Neural progenitor cell (in vitro differentiated cells): ENCODE measurements around the gene NDRG2. TPM values are rescaled to one million over a fixed set of nuclear protein-coding genes. Genes with fewer than 3 reads are reported as not detected.

Experiments
- DNase-seq: peaks from one replicate; pipeline ENCODE4 v3.0.0-alpha.2; 2016; ENCODE audit warnings: low spot score
- H2AFZ ChIP-seq: fragments of 200-600 bp; sonication (generic); replicated peaks from 2 replicates; pipeline ENCODE4 v1.6.1; 2016; ENCODE audit warnings: antibody characterized with exemption
- H3F3A ChIP-seq: fragments of 200-600 bp; sonication (generic); 2 replicates; pipeline ENCODE4 v1.6.1; 2016; ENCODE audit warnings: antibody characterized with exemption, low read depth
- H3K27ac ChIP-seq: fragments of 200-600 bp; sonication (generic); 2 replicates; pipeline ENCODE4 v1.5.1; 2016; ENCODE audit warnings: mild to moderate bottlenecking
- H3K27me3 ChIP-seq: fragments of 200-600 bp; sonication (generic); 2 replicates; pipeline ENCODE4 v1.6.1; 2016; ENCODE audit warnings: mild to moderate bottlenecking, moderate library complexity
- H3K36me3 ChIP-seq: fragments of 200-600 bp; sonication (generic); 2 replicates; pipeline ENCODE4 v1.5.1; 2016
- H3K4me1 ChIP-seq: fragments of 200-600 bp; sonication (generic); 2 replicates; pipeline ENCODE4 v1.6.1; 2016; ENCODE audit warnings: mixed run types
- H3K4me2 ChIP-seq: fragments of 200-600 bp; sonication (generic); 2 replicates; pipeline ENCODE4 v1.6.1; 2016
- H3K4me3 ChIP-seq: fragments of 200-600 bp; sonication (generic); 2 replicates; pipeline ENCODE4 v1.5.1; 2016
- H3K79me2 ChIP-seq: fragments of 200-600 bp; sonication (generic); 2 replicates; pipeline ENCODE4 v1.6.1; 2016; ENCODE audit warnings: low read depth
- H3K9ac ChIP-seq: fragments of 200-600 bp; sonication (generic); 2 replicates; pipeline ENCODE4 v1.6.1; 2016
- H3K9me3 ChIP-seq: fragments of 200-600 bp; sonication (generic); 2 replicates; pipeline ENCODE4 v1.5.1; 2016; ENCODE audit warnings: low read depth
- H4K20me1 ChIP-seq: fragments of 200-600 bp; sonication (generic); 2 replicates; pipeline ENCODE4 v1.6.1; 2016; ENCODE audit warnings: low read depth
- H3K27ac Mint-ChIP-seq: 3 replicates; pipeline ENCODE4 v1.8.0; 2021; ENCODE audit warnings: mixed read lengths
- H3K27me3 Mint-ChIP-seq: 2 replicates; pipeline ENCODE4 v1.8.0; 2022; ENCODE audit warnings: low read depth, mild to moderate bottlenecking, inconsistent platforms, moderate library complexity, mixed read lengths; ENCODE audit not compliant: insufficient read depth
- H3K36me3 Mint-ChIP-seq: 3 replicates; pipeline ENCODE4 v1.8.0; 2021; ENCODE audit warnings: mixed read lengths
- H3K4me1 Mint-ChIP-seq: 3 replicates; pipeline ENCODE4 v1.8.0; 2021; ENCODE audit warnings: mixed read lengths
- H3K4me3 Mint-ChIP-seq: 3 replicates; pipeline ENCODE4 v1.8.0; 2021; ENCODE audit warnings: mild to moderate bottlenecking, moderate library complexity, mixed read lengths
- H3K9me3 Mint-ChIP-seq: 3 replicates; pipeline ENCODE4 v1.8.0; 2020; ENCODE audit warnings: mixed read lengths
- CTCF ChIP-seq: fragments of 200-600 bp; sonication (generic); IDR thresholded peaks from 2 replicates; pipeline ENCODE4 v1.5.1; 2017; ENCODE audit warnings: antibody characterized with exemption, mild to moderate bottlenecking
- EZH2 ChIP-seq: fragments of 200-600 bp; sonication (generic); IDR thresholded peaks from 2 replicates; pipeline ENCODE4 v1.6.1; 2017; ENCODE audit warnings: antibody characterized with exemption, mild to moderate bottlenecking, moderate library complexity
- EZH2phosphoT487 ChIP-seq: fragments of 200-600 bp; sonication (generic); IDR thresholded peaks from 2 replicates; pipeline ENCODE4 v1.6.1; 2017; ENCODE audit warnings: antibody characterized with exemption
- total RNA-seq: library from RNA; depleted of rRNA; stranded (reverse); fragments of >200 nt; gene quantifications from 2 replicates; pipeline ENCODE4 v1.2.3, GENCODE V29; 2015; ENCODE audit warnings: low replicate concordance

NDRG2 gene
- total RNA-seq, 1 donor from 2014 or later: 1.3 TPM

- TF ChIP-seq CTCF (no peak), EZH2 (no peak), EZH2phosphoT487 (no peak)
- peaks cover 10% of the 10 kb centered on the region for H3K4me1 ChIP-seq
- no peak for DNase-seq
- no peaks in the 10 kb centered on the region for H3K79me2 ChIP-seq
- Mint-ChIP-seq H3K27ac (no peak overlapping the region), H3K27me3 (peaks cover 19% of the 10 kb centered on the region), H3K4me1 (peaks cover 15% of the 10 kb centered on the region), H3K9me3 (peaks cover 2% of the 10 kb centered on the region), H3K4me3 (peak overlapping the region; percentile 82), H3K36me3 (peaks cover 7% of the 10 kb centered on the region)
- no peaks in the 10 kb centered on the region for H3K9me3 ChIP-seq
- no peak overlapping the region for H3K9ac ChIP-seq
- H4K20me1 ChIP-seq: no peaks in the 10 kb centered on the region
- H3F3A ChIP-seq: no peaks in the 10 kb centered on the region
- H3K4me3 ChIP-seq: peak overlapping the region; percentile 46
- H3K27ac ChIP-seq: no peak overlapping the region
- H2AFZ ChIP-seq: peak overlapping the region; percentile 18
- peak overlapping the region; percentile 77 for H3K4me2 ChIP-seq
- no peaks in the 10 kb centered on the region for H3K36me3 ChIP-seq
- peaks cover 87% of the 10 kb centered on the region for H3K27me3 ChIP-seq
Measured at GRCh38 chr14:21023817-21024584, 860 bp downstream of the NDRG2 start.

GRCh38 chr14:21023174-21023573 lies 1.7 kb downstream of the NDRG2 start:
- Mint-ChIP-seq H3K4me3 (peak overlapping the region; percentile 30), H3K4me1 (peaks cover 15% of the 10 kb centered on the region)
- no peak overlapping the region for H3K27ac ChIP-seq

GRCh38 chr14:21022686-21023085 lies 2.2 kb downstream of the NDRG2 start:
- Histone ChIP-seq H3F3A (no peaks in the 10 kb centered on the region), H3K27ac (no peak overlapping the region), H3K9ac (no peak overlapping the region), H3K79me2 (no peaks in the 10 kb centered on the region), H3K9me3 (no peaks in the 10 kb centered on the region), H3K4me1 (peaks cover 10% of the 10 kb centered on the region), H3K27me3 (peaks cover 75% of the 10 kb centered on the region), H3K36me3 (no peaks in the 10 kb centered on the region), H3K4me3 (no peak overlapping the region), H2AFZ (no peak overlapping the region), H3K4me2 (no peak overlapping the region), H4K20me1 (no peaks in the 10 kb centered on the region)
- H3K27ac Mint-ChIP-seq: no peak overlapping the region
- no peak for DNase-seq
- peak overlapping the region; percentile 30 for H3K4me3 Mint-ChIP-seq
- no peak for TF ChIP-seq EZH2phosphoT487
- no peak for TF ChIP-seq EZH2
- no peak for TF ChIP-seq CTCF
- peaks cover 19% of the 10 kb centered on the region for H3K27me3 Mint-ChIP-seq
- H3K4me1 Mint-ChIP-seq: peaks cover 15% of the 10 kb centered on the region
- H3K9me3 Mint-ChIP-seq: peaks cover 2% of the 10 kb centered on the region
- peaks cover 7% of the 10 kb centered on the region for H3K36me3 Mint-ChIP-seq

More at GRCh38 chr14:21023174-21023573, 1.7 kb downstream of the NDRG2 start:
- Mint-ChIP-seq H3K9me3 (peaks cover 2% of the 10 kb centered on the region), H3K27ac (no peak overlapping the region), H3K36me3 (peaks cover 7% of the 10 kb centered on the region), H3K27me3 (peaks cover 19% of the 10 kb centered on the region)
- H3K79me2 ChIP-seq: no peaks in the 10 kb centered on the region
- no peak for TF ChIP-seq EZH2
- no peak for TF ChIP-seq EZH2phosphoT487
- no peak for TF ChIP-seq CTCF
- no peak for DNase-seq
- no peak overlapping the region for H2AFZ ChIP-seq
- peaks cover 10% of the 10 kb centered on the region for H3K4me1 ChIP-seq
- no peak overlapping the region for H3K4me3 ChIP-seq
- H4K20me1 ChIP-seq: no peaks in the 10 kb centered on the region
- no peak overlapping the region for H3K4me2 ChIP-seq
- no peaks in the 10 kb centered on the region for H3K36me3 ChIP-seq
- H3K9ac ChIP-seq: no peak overlapping the region
- peaks cover 80% of the 10 kb centered on the region for H3K27me3 ChIP-seq
- H3F3A ChIP-seq: no peaks in the 10 kb centered on the region
- H3K9me3 ChIP-seq: no peaks in the 10 kb centered on the region
